Lung (tissue), 12 donors: ENCODE measurements around the gene CCL13. TPM values are rescaled to one million over a fixed set of nuclear protein-coding genes. Genes with fewer than 3 reads are reported as not detected.
"Not testable (repeated sequence)": the region's sequence is repeated elsewhere in the genome, so short reads cannot be mapped to it uniquely, and the experiment has no call there.

Experiments used
- ATAC-seq: fragments of 200-7000 bp; cut with Tn5 transposase; one replicate; pipeline ENCODE4 v1.9.1; 2020; ENCODE audit warnings: moderate number of reproducible peaks; ENCODE audit not compliant: insufficient read depth, low FRiP score
- DNase-seq, 3 donors: peaks; one replicate each; pipeline ENCODE4 v3.0.0-alpha.2; 2013 to 2017
- H3K27ac ChIP-seq, 2 donors: one replicate each; pipeline ENCODE4 v1.5.1; 2013; ENCODE audit warnings: mild to moderate bottlenecking in 2 of 2, moderate library complexity in 2 of 2, control low read depth in 1 of 2, inconsistent platforms in 1 of 2, low read depth in 1 of 2, low read length in 1 of 2
- H3K27me3 ChIP-seq, 3 donors: one replicate each; pipeline ENCODE4 v1.5.1; 2013; ENCODE audit warnings: low read length in 2 of 3; ENCODE audit not compliant: control insufficient read depth in 3 of 3, insufficient read depth in 3 of 3
- H3K36me3 ChIP-seq, 4 donors: one replicate each; pipeline ENCODE4 v1.5.1; 2013; ENCODE audit warnings: low read length in 4 of 4, mild to moderate bottlenecking in 1 of 4, moderate library complexity in 1 of 4; ENCODE audit not compliant: control insufficient read depth in 4 of 4, insufficient read depth in 4 of 4
- H3K4me1 ChIP-seq, 5 donors: one replicate each; pipeline ENCODE4 v1.5.1; 2013; ENCODE audit warnings: low read length in 5 of 5, mild to moderate bottlenecking in 2 of 5, moderate library complexity in 1 of 5; ENCODE audit not compliant: control insufficient read depth in 5 of 5, insufficient read depth in 5 of 5
- H3K4me3 ChIP-seq: one replicate; pipeline ENCODE4 v1.5.1; 2013; ENCODE audit warnings: mild to moderate bottlenecking, control low read depth, moderate library complexity
- H3K9ac ChIP-seq, 2 donors: one replicate each; pipeline ENCODE4 v1.5.1; 2013; ENCODE audit warnings: low read length in 2 of 2, control low read depth in 1 of 2; ENCODE audit not compliant: insufficient read depth in 1 of 2
- H3K9me3 ChIP-seq, 4 donors: one replicate each; pipeline ENCODE4 v1.5.1; 2013; ENCODE audit warnings: low read length in 3 of 4, mild to moderate bottlenecking in 1 of 4, moderate library complexity in 1 of 4; ENCODE audit not compliant: control insufficient read depth in 4 of 4, insufficient read depth in 3 of 4
- WGBS, 2 donors: extraction: QIAGEN DNeasy Blood & Tissue Kit; methylation state at CpG; one replicate each; pipeline ENCODE4 v1.1.7; 2013; 5-methylcytosine and 5-hydroxymethylcytosine counted together
- polyA plus RNA-seq, 2 donors: library from polyadenylated mRNA; stranded (reverse); fragments of 200-250 nt; gene quantifications; one replicate each; pipeline ENCODE4 v1.2.1, GENCODE V29; 2013
- total RNA-seq, 2 donors: library from RNA; depleted of rRNA in 1 of 2; stranded (reverse); fragments of >200 nt in 1 of 2; gene quantifications; one replicate each; pipeline ENCODE4 v1.2.1, GENCODE V29; 2014 to 2021
- TF ChIP-seq, protein P1 (sequence below): IDR thresholded peaks from 2 replicates; pipeline ENCODE4 v1.5.1; 2012; ENCODE audit warnings: mild to moderate bottlenecking; ENCODE audit errors: control extremely low read depth, extremely low read depth
- donor health status: control.
- donor health status: control.
- donor health status: Bipolar disorder and iron deficiency.
- donor health status: healthy.
- donor health status: DM: yes; HTN: yes; CAD: no.

Gene CCL13
- total and polyA plus RNA-seq, 4 donors: 2.5 to 4.6 (median 4.1) TPM

DNA sequence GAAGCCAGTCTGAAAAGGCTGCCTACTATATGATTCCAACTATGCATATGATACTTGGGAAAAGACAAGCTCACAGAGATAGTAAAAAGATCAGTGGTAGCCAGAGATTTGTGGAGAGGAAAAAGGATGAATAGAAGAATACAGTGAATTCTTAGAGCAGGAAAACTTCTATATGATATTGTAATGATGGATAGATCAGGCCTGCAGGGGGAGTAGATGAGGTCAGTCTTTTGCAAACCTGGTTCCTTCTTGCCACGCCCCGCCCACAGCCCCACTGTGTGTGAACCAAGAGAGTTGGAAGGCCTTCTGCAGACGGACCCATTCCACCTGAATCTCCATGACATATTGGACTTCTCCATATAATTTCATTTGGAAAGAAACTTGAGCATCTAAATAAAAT lies 37.8 kb upstream of the CCL13 start:
- Histone ChIP-seq H3K9ac (no peak overlapping the region), H3K27ac (no peak overlapping the region), H3K4me1 (peaks cover 0 to 6% (median 5%) of the 10 kb centered on the region in 5 donors), H3K27me3 (no peaks in the 10 kb centered on the region), H3K9me3 (no peaks in the 10 kb centered on the region), H3K4me3 (no peak overlapping the region), H3K36me3 (no peaks in the 10 kb centered on the region)
- TF ChIP-seq, protein P1, sequence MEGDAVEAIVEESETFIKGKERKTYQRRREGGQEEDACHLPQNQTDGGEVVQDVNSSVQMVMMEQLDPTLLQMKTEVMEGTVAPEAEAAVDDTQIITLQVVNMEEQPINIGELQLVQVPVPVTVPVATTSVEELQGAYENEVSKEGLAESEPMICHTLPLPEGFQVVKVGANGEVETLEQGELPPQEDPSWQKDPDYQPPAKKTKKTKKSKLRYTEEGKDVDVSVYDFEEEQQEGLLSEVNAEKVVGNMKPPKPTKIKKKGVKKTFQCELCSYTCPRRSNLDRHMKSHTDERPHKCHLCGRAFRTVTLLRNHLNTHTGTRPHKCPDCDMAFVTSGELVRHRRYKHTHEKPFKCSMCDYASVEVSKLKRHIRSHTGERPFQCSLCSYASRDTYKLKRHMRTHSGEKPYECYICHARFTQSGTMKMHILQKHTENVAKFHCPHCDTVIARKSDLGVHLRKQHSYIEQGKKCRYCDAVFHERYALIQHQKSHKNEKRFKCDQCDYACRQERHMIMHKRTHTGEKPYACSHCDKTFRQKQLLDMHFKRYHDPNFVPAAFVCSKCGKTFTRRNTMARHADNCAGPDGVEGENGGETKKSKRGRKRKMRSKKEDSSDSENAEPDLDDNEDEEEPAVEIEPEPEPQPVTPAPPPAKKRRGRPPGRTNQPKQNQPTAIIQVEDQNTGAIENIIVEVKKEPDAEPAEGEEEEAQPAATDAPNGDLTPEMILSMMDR: no peak
- 72 to 78% methylated on average over 3 of the region's 3 CpGs for WGBS, 2 donors
- no peak for ATAC-seq
- no peak for DNase-seq

DNA sequence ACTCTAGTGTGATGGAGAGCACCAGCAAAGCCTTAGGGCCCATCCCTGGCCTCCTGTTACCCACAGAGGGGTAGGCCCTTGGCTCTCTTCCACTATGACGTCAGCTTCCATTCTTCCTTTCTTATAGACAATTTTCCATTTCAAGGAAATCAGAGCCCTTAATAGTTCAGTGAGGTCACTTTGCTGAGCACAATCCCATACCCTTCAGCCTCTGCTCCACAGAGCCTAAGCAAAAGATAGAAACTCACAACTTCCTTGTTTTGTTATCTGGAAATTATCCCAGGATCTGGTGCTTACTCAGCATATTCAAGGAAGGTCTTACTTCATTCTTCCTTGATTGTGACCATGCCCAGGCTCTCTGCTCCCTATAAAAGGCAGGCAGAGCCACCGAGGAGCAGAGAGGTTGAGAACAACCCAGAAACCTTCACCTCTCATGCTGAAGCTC lies 37.2 kb upstream of the CCL13 start, which contains the start of gene CCL8:
Gene CCL8, plus strand, starts transcription at position 397 of the 445 bp plus-strand sequence. CDS start 67 bp downstream, outside the sequence.
- TF ChIP-seq, protein P1: no peak
- H3K36me3 ChIP-seq: no peaks in the 10 kb centered on the region
- peaks cover 0 to under 1% (median 0%) of the 10 kb centered on the region in 4 donors for H3K9me3 ChIP-seq
- DNase-seq: peak in 1 of 3 donors; percentile 35
- 33 to 41% methylated on average over 2 of the region's 2 CpGs for WGBS, 2 donors
- peaks cover 0 to 2% (median under 1%) of the 10 kb centered on the region in 5 donors for H3K4me1 ChIP-seq
- no peak within 1 kb of the TSS for H3K27ac ChIP-seq
- H3K9ac ChIP-seq: no peak within 1 kb of the TSS
- no peak within 1 kb of the TSS for H3K4me3 ChIP-seq
- no peaks in the 10 kb centered on the region for H3K27me3 ChIP-seq
- no peak for ATAC-seq

DNA sequence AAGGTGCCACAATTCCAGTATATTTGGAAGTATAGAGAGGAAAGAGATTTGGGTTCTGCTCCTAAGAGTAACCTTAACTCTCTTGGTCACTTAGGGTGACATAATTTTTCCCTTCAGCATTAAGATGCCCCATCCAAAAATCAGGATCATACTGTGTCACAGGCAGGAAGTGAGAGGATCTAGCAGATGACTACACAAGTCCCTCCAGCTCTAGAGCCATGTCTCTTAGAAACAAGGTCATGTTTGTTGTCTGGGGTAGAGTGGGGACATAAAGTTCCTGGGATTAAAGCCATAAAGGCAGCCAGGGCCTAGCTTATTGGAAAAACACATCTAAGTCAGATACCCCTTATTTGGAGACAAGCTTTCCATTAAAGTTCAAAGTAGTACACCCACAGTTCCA lies 34.3 kb upstream of the CCL13 start:
- no peak overlapping the region for H3K4me3 ChIP-seq
- TF ChIP-seq, protein P1: no peak
- peaks cover 0 to 5% (median 0%) of the 10 kb centered on the region in 4 donors for H3K9me3 ChIP-seq
- H3K4me1 ChIP-seq: peaks cover 0 to 2% (median 0%) of the 10 kb centered on the region in 5 donors
- H3K36me3 ChIP-seq: no peaks in the 10 kb centered on the region
- ATAC-seq (no peak), DNase-seq (no peak)
- no peaks in the 10 kb centered on the region for H3K27me3 ChIP-seq
- no peak overlapping the region for H3K9ac ChIP-seq
- H3K27ac ChIP-seq: no peak overlapping the region

DNA sequence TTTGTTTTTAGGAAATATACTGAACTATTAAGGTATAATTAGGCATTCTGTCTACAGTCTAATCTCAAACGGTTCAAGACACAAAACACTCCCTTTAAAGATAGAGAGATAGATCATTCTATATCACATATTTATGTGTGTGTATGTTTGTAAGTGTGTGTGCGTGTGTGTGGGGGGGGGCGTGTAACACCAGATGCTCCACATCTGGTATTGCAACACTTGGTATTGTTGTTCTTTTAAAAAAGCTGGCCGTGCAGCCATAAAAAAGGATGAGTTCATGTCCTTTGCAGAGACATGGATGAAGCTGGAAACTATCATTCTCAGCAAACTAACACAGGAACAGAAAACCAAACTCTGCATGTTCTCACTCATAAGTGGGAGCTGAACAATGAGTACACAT lies 28.7 kb upstream of the CCL13 start:
- not testable (repeated sequence) for H3K4me3 ChIP-seq, ATAC-seq, H3K36me3 ChIP-seq, H3K9ac ChIP-seq, H3K27me3 ChIP-seq, H3K9me3 ChIP-seq, H3K27ac ChIP-seq
- peak; percentile 81 to 94 (median 89) for DNase-seq
- H3K4me1 ChIP-seq: peaks cover 0 to 28% (median 0%) of the 10 kb centered on the region in 5 donors
- WGBS, 2 donors: 65 to 69% methylated on average over 4 of the region's 4 CpGs
